ENCODE results near the gene CCDC27. TPM values are rescaled to one million over a fixed set of nuclear protein-coding genes. Genes with fewer than 3 reads are reported as not detected.

CCDC27 gene
- total RNA-seq, 6 donors from 2014 or later = not detected

GRCh38 chr1:3749512-3749911 is 2.7 kb upstream of the CCDC27 start:
- Histone ChIP-seq H3K4me1 (peaks cover 11 to 34% (median 20%) of the 10 kb centered on the region in 4 donors), H3K27ac (no peak overlapping the region), H3K27me3 (no peaks in the 10 kb centered on the region), H3K4me3 (no peak overlapping the region), H3K36me3 (no peaks in the 10 kb centered on the region), H3K9me3 (no peaks in the 10 kb centered on the region)
- DNase-seq (no peak), ATAC-seq (ENCODE audit: low FRiP score in 2 of 2) (no peak)
- TF ChIP-seq CTCF (IDR thresholded peaks at IDR 0.05) (no peak), POLR2A (IDR thresholded peaks at IDR 0.05) (no peak), EP300 (IDR thresholded peaks at IDR 0.05) (no peak), POLR2AphosphoS5 (IDR thresholded peaks at IDR 0.05) (no peak)
- 66 to 71% methylated on average over 5 of the region's 5 CpGs for WGBS, 2 donors

DNA sequence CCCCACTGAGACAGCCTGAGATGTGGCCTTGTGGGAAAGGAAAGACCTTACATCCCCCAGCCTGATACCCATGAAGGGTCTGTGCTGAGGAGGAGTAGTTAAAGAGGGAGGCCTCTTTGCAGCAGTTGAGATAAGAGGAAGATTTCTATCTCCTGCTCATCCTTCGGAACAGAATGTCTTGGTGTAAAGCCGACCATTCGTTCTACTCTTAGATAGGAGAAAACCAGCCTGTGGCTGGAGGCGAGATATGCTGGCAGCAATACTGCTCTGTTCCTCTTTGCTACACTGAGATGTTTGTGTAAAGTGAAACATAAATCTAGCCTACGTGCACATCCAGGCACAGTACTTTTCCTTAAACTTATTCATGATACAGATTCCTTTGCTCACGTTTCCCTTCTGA is 1.5 kb upstream of the CCDC27 start:
- DNase-seq = no peak
- Histone ChIP-seq H3K4me1 (peaks cover 11 to 22% (median 19%) of the 10 kb centered on the region in 4 donors), H3K27me3 (no peaks in the 10 kb centered on the region), H3K27ac (no peak overlapping the region), H3K4me3 (no peak overlapping the region), H3K36me3 (no peaks in the 10 kb centered on the region), H3K9me3 (no peaks in the 10 kb centered on the region)
- 57 to 66% methylated on average over 6 of the region's 6 CpGs for WGBS, 2 donors
- no peak for ATAC-seq (ENCODE audit: low FRiP score in 2 of 2)
- TF ChIP-seq CTCF (IDR thresholded peaks at IDR 0.05) (no peak), EP300 (IDR thresholded peaks at IDR 0.05) (no peak), POLR2AphosphoS5 (IDR thresholded peaks at IDR 0.05) (no peak), POLR2A (IDR thresholded peaks at IDR 0.05) (no peak)

DNA sequence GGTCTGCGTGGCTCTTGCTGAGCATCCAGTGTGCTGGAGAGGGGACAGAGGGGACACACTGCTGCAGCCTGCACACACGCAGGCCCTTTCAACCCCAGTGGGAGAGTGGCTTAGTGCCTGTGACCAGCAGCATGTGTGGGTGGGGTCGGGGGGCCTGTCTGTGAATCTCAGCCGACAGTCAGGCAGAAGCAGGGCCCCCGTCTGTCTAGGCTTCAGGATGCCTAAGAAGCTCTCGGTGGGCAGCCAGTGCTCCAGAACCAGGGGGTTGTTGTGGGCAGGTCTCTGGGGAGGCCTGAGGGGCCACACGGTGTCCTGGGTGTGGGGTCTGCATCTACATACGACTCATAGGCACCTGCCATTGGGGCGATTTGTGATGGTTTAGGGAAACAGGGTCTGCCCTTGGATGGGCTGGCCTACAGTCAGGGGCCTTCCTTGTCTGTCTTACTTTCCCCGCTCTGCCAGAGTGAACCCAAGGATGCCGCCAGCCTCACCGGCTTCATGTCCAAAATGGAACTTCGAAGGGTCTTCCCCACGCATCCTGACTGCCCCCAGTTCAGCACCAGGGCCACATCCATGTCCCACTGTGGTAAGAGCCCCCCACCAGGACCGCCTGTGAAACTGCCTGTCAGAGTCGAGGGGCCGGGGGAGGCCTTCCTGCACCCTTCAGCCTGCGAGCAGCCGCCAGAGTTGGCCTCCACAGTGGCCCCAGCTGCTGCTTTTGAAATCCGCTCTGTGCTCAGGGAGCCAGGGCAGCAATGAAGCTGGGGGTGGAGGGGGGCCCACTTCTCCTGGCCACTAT is 1.6 kb downstream of the CCDC27 start:
- ATAC-seq (ENCODE audit: low FRiP score in 2 of 2) (no peak), DNase-seq (no peak)
- Histone ChIP-seq H3K4me3 (no peak overlapping the region), H3K27me3 (no peaks in the 10 kb centered on the region), H3K36me3 (no peaks in the 10 kb centered on the region), H3K9me3 (no peaks in the 10 kb centered on the region), H3K4me1 (no peaks in the 10 kb centered on the region), H3K27ac (no peak overlapping the region)
- 77 to 80% methylated on average over 14 to 20 of the region's 20 CpGs for WGBS, 2 donors
- TF ChIP-seq POLR2AphosphoS5 (IDR thresholded peaks at IDR 0.05) = no peak
- no peak for TF ChIP-seq CTCF (IDR thresholded peaks at IDR 0.05)
- no peak for TF ChIP-seq EP300 (IDR thresholded peaks at IDR 0.05)
- TF ChIP-seq POLR2A (IDR thresholded peaks at IDR 0.05) = no peak

DNA sequence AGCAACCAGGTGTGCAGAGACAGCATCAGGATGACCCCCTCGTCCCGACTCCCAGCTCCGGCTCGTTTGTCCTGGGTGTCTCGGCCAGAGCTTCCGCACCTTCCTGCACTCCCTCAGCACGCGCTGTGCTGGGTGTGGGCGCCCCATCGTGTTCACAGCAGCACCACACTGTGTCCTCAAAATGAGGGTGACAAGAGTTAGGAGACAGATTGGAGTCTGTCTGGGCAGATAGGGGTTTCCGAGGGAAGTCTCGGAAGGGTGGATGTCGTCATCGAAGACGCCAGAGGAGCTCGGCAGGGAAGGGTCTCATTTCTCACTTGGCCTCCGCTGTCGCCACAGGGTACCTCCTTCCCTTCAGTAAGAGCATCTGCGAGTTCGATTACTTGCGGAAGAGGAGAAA is 4.1 kb downstream of the CCDC27 start:
- H3K4me3 ChIP-seq = no peak overlapping the region
- TF ChIP-seq POLR2AphosphoS5 (IDR thresholded peaks at IDR 0.05) = no peak
- TF ChIP-seq CTCF (IDR thresholded peaks at IDR 0.05) = no peak
- no peak for TF ChIP-seq EP300 (IDR thresholded peaks at IDR 0.05)
- no peak for TF ChIP-seq POLR2A (IDR thresholded peaks at IDR 0.05)
- H3K4me1 ChIP-seq = no peaks in the 10 kb centered on the region
- no peaks in the 10 kb centered on the region for H3K36me3 ChIP-seq
- no peaks in the 10 kb centered on the region for H3K27me3 ChIP-seq
- H3K9me3 ChIP-seq = no peaks in the 10 kb centered on the region
- WGBS, 2 donors = 70 to 83% methylated on average over 15 to 21 of the region's 21 CpGs
- DNase-seq (no peak), ATAC-seq (ENCODE audit: low FRiP score in 2 of 2) (no peak)
- H3K27ac ChIP-seq = no peak overlapping the region

DNA sequence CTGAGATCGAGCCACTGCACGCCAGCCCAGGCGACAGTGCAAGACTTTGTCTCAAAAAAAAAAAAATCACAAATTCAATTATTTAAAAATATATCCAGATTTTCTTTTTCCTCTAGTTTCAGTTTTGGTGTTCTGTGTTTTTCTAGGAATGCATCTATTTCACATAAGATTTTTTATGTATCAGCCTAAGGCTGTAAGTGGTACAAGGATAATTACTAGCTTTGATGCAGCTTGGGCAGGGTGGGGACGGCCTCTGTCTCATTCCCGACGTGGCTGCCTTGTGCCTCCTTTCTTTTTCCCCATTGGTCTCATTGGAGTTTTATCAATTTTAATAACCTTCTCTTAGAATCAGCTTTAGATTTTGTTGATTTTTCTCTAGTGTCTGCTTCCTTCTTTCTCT is 6.9 kb downstream of the CCDC27 start:
- Histone ChIP-seq H3K27ac (no peak overlapping the region), H3K9me3 (no peaks in the 10 kb centered on the region), H3K4me3 (no peak overlapping the region), H3K4me1 (no peaks in the 10 kb centered on the region), H3K36me3 (no peaks in the 10 kb centered on the region), H3K27me3 (no peaks in the 10 kb centered on the region)
- ATAC-seq (ENCODE audit: low FRiP score in 2 of 2) (no peak), DNase-seq (no peak)
- WGBS, 2 donors = 87 to 93% methylated on average over 6 of the region's 6 CpGs
- no peak for TF ChIP-seq CTCF (IDR thresholded peaks at IDR 0.05)
